Measurements from ENCODE around the gene TTBK1. TPM values are rescaled to one million over a fixed set of nuclear protein-coding genes. Genes with fewer than 3 reads are reported as not detected.

The TTBK1 gene
- total and polyA plus RNA-seq, 7 donors, result under 0.01 to 0.55 (median 0.25) TPM; not detected in 1

GRCh38 chr6:43296780-43297497, 53.7 kb downstream of the TTBK1 start:
- peaks cover 0 to 20% (median 5%) of the 10 kb centered on the region in 3 donors for H3K27me3 ChIP-seq
- intact Hi-C loops (cut with DNase I), result no loop called here
- 84 to 93% methylated on average over 5 of the region's 5 CpGs for WGBS, 2 donors

GRCh38 chr6:43297644-43298564, 54.6 kb downstream of the TTBK1 start, which contains the start of gene SLC22A7:
Gene SLC22A7 (plus strand): TSS chr6:43298260. CDS start chr6:43298359, 99 bp downstream.
- no peak for DNase-seq
- H3K27me3 ChIP-seq, result peaks cover 0 to 20% (median 5%) of the 10 kb centered on the region in 3 donors
- no peak within 1 kb of the TSS for H3K27ac ChIP-seq
- intact Hi-C loops (cut with DNase I), result no loop called here
- H3K36me3 ChIP-seq, result no peaks in the 10 kb centered on the region
- TF ChIP-seq POLR2A (IDR thresholded peaks at IDR 0.05) (no peak), EP300 (IDR thresholded peaks at IDR 0.05) (no peak), CTCF (IDR thresholded peaks at IDR 0.05) (no peak), POLR2AphosphoS5 (IDR thresholded peaks at IDR 0.05) (no peak)
- WGBS, 2 donors, result 69 to 80% methylated on average over 10 of the region's 10 CpGs
- H3K4me1 ChIP-seq, result no peaks in the 10 kb centered on the region
- no peak within 1 kb of the TSS for H3K4me3 ChIP-seq
- no peaks in the 10 kb centered on the region for H3K9me3 ChIP-seq

More at GRCh38 chr6:43296780-43297497, 53.7 kb downstream of the TTBK1 start:
- Histone ChIP-seq H3K9me3 (no peaks in the 10 kb centered on the region), H3K4me1 (no peaks in the 10 kb centered on the region), H3K27ac (no peak overlapping the region), H3K36me3 (no peaks in the 10 kb centered on the region), H3K4me3 (no peak overlapping the region)
- DNase-seq, result no peak
- TF ChIP-seq CTCF (IDR thresholded peaks at IDR 0.05) (no peak), EP300 (IDR thresholded peaks at IDR 0.05) (no peak), POLR2AphosphoS5 (IDR thresholded peaks at IDR 0.05) (no peak), POLR2A (IDR thresholded peaks at IDR 0.05) (no peak)

GRCh38 chr6:43298565-43299337, 55.5 kb downstream of the TTBK1 start:
- 71 to 77% methylated on average over 12 of the region's 12 CpGs for WGBS, 2 donors
- no peak for TF ChIP-seq CTCF (IDR thresholded peaks at IDR 0.05)
- TF ChIP-seq POLR2A (IDR thresholded peaks at IDR 0.05), result no peak
- TF ChIP-seq EP300 (IDR thresholded peaks at IDR 0.05), result no peak
- intact Hi-C loops (cut with DNase I), result no loop called here
- H3K27me3 ChIP-seq, result peaks cover 0 to 20% (median 5%) of the 10 kb centered on the region in 3 donors
- no peaks in the 10 kb centered on the region for H3K36me3 ChIP-seq
- H3K4me1 ChIP-seq, result no peaks in the 10 kb centered on the region
- no peak overlapping the region for H3K27ac ChIP-seq
- DNase-seq, result no peak
- H3K9me3 ChIP-seq, result no peaks in the 10 kb centered on the region
- no peak overlapping the region for H3K4me3 ChIP-seq

- DNase-seq, result no peak
- Histone ChIP-seq H3K36me3 (no peaks in the 10 kb centered on the region), H3K9me3 (no peaks in the 10 kb centered on the region), H3K27me3 (peaks cover 0 to 20% (median 5%) of the 10 kb centered on the region in 3 donors), H3K4me1 (no peaks in the 10 kb centered on the region), H3K4me3 (no peak overlapping the region), H3K27ac (no peak overlapping the region)
- TF ChIP-seq CTCF (IDR thresholded peaks at IDR 0.05) (no peak), POLR2AphosphoS5 (IDR thresholded peaks at IDR 0.05) (no peak), EP300 (IDR thresholded peaks at IDR 0.05) (no peak), POLR2A (IDR thresholded peaks at IDR 0.05) (no peak)
- intact Hi-C loops (cut with DNase I), result no loop called here
- WGBS, 2 donors, result 86% methylated on average over 18 of the region's 18 CpGs
Observed at GRCh38 chr6:43299338-43300293, 56.3 kb downstream of the TTBK1 start.
